HG03457 (cell line): ENCODE data around the gene RBM7.

Source experiments
- ATAC-seq: cut with Tn5 transposase; IDR thresholded peaks from one replicate; pipeline ENCODE4 v1.9.1; 2021; ENCODE audit warnings: moderate number of reproducible peaks; ENCODE audit not compliant: unreplicated experiment

The RBM7 gene

DNA sequence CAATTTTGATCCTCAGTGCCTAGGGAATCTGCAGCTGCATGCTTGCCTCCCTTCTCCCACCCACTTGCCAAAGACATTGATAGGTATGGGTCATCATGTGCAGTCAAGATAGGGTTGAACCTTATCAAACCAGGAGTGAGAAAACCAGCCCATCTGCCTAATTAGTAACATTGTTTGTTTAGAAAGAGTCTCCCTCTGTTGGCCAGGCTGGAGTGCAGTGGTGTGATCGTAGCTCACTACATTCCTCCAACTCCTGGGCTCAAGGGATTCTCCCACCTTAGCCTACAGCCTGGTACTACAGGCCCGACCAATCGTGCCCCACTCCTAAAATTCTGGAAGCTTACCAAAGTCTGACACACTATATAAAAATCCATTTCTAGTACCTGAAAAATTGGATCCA lies 4.7 kb upstream of the RBM7 start:
- ATAC-seq = no peak

DNA sequence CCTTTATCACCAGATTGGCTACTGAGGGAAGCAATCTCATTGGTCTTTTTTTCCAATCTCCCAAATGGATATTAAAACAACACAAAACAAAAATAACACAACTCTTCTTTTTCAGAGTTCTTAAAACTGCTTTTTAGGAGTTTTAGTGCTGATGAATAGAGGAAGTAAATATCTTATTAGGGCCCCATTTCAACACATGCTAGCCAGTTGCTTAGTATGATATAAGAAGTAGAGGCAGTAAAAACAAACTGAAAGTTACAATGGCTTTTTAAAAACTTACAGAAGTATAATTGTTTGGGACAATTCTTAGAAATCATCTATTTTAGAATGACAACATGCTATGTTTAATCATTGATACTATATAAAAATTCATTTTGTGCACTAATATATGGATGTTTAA lies 3.5 kb upstream of the RBM7 start:
- no peak for ATAC-seq

DNA sequence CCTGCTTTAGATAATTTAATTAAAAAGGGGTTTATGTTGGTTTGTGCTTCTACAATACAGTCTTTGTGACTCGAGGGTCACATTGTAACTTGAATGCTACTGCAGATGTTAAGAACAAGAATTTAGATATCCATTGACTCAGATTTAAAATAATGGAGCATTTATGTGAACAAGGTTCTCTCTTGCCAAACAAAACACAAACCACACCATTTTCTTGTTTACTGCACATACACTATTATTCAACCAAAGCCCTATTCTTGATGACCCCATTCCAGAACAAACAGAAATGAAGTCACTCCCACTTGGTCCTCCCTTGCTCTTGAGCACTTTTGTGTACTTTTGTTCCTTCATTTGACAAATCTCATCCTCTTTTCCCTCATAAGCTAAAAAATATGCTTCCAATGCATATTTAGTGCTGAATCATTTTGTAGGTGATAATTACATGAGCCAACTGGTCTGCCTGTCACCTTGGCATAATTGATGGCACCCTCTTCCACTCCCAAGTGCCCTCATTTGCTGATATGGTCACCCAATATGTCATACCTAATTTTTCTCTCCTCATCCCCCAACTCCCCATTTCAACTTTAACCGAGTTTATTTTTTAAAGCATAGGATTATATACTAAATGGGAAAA lies 3.0 kb upstream of the RBM7 start:
- no peak for ATAC-seq

DNA sequence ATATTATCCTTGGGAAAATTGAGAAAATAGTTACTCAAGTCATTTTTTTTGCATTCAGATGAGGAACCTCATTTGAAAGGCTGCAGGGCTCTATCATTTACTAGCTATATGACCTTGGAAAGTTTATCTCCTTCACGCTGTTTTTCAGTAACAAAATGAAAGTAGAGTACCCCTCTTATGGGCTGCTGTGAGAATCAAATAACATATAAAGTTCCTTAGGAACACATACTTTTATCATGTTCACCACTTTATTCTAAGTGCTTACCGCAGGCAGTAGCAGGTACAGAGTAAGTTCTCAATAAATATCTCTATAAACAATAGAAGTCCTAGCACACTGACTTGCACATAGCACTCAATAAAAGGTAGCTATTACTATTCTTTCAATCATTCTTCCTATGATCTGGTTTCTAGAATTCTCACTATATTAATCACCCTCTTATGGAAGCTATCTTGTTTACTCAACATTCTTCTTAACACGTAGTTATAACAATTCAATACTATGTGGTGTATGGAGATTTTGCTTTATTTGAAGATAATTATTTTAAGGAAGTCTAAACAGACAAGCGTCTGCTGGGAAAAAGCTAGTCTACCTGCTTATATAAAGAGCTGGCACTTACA lies 2.1 kb upstream of the RBM7 start:
- no peak for ATAC-seq

DNA sequence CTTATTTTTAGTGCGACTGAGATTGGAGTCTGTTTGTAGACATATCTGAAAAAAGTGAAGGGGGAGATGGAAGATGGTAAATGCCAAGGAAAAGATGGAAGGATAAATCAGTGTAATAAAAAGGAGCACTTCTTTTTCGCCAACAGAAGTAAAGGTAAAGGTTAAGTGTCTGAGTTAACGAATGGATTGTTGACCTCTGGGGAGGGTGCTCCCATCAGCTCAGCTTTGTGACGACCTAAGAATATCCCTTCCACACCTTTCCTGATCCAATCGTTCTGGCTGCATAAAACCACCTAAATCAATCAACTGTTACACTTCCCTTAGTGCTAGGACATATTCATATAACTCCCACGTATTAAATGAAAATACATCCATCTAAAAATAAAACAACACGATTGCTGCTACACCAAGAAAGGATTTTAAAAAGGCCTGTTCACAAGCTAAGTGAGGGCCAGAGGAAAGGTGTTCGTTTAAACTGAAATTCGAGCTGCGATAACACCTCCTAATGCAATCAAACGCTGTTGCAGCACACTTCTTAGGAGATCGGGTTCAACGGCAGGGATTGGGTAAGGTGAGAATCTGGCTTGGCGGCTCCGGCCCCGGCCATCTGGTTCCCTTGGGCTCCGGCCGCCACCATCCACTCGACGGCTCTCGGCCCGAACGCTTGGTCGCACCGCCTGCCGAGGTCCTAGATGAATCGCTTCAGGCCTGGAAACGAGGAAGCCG lies 813 bp upstream of the RBM7 start:
- no peak for ATAC-seq

DNA sequence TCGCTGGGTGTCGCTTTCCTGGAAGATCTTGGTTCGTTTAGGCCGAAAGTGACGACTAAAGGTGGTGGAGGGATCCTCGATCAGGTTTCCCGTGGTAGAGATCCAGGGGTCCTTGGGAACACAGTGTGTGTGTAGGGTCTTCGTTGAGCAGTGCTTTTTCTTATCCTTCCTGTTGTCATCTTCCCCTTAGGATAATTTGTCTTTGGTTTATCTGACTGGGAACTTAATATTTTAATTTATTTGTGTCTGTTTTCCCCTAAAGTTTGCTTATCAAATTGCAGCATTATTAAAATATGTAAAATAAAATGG lies 403 bp downstream of the RBM7 start:
- ATAC-seq = no peak

DNA sequence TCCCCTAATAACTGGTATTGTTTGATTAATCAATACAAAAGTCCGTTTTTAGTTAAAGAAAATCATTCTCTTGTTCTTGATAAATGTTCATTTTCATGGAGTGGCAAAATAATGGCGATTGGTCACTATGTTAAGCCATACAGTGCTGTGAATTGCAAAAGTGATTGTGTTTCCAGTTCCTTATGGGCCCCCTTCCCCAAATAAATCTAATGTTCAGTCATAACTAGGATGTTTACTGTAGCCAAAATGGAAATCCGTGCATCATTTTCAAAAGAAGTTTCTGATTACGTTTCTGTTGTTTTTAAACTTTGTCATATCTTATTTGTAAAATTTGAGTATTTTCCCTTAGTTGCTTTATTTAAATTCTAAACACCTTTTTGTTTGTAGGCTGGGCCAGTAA lies 845 bp downstream of the RBM7 start:
- ATAC-seq = no peak

DNA sequence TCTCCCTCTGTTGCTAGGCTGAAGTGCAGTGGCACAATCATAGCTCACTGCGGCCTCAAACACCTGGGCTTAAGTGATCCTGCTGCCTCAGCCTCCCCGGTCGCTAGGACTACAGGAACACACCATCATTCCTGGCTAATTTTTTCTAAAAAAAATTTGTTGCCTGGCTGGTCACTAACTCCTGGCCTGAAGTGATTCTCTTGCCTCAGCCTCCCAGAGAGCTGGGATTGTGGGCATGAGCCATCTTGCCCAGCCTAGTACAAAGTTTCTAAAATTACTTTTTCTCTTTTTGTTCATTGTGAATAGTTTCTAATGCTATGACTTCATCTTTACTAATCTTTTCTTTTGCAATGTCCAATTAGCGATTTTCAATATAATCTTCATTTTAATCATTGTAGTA lies 12.5 kb downstream of the RBM7 start:
- no peak for ATAC-seq

DNA sequence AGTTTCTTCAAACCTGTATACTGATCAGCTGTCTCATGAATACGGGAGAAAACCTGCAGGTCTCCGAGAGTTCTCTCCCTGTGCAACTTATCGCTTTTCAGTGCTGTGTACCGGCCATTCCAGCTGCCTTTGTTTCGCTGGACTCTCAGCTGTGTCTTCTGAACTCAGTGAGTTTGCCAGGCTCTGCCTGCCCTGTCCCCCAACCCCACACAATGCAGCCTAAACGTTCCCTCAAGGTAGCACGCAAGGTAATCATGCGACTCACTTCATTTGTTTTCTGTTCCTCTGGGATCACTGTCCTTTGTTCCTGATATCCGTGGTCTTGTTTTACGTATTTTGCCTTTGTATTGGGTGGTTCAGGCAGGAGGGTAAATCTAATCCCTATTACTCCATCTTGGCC lies 13.5 kb downstream of the RBM7 start:
- no peak for ATAC-seq

DNA sequence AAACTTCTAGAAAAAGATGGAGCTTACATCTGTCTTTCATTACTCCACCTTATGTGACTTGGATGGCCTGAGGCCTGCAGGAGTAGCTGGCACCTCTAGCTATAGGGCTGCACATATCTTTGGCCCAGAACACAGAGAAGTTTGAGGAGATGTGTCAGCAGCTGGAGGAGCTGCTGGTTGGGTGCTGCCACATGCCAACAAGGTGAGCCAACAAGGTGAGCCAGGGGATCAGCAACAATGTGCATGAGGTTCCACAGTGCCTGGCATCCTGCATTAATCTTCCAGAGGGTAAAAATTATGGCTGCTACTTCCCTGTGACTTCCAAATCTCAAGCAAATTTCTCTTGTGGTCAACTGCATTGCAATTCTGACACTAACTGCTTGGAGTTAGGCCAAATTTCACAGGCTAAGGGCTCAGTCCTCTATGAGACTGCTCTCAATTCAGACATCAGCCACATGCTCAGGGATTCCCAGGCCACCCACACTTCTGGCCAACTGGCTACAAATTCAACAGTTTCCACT lies 16.0 kb downstream of the RBM7 start:
- no peak for ATAC-seq

DNA sequence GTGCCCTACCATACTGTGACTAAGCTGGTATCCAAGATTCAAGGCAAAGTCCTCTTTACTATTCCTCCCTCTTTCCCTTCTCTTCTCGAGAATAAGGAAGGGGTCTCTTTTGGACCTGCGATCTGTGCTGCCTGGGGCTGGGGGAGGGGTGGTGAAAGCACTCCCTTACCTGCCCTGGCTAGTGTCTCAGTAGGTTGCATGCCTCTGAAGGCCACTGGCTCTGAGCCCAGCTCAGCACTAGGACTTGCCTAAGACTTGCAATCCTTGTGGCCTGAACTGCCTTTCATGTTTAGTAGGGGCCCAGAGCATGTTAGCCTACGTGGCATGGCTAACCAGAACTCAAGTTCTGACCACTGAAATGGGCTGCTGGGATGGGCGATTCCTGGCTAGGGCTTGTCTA lies 25.8 kb downstream of the RBM7 start:
- no peak for ATAC-seq

DNA sequence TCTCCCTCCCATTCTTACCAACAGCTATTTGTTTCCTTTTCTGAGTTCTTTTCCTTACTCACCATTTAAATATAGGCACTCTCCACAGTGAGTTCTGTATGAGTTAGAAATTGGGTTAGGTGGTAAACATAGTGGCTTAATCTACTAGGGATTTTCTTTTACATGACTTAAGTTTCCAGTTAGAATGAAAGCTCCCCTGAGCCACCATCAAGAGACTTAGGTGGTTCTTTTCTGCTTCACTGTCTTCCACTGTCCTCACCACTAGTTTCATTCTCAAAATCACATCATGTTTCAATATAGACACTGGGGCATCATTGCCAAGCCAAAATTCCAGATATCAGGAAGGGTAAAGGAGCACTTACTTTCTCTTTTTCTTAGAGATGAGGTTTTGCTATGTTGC lies 29.8 kb downstream of the RBM7 start:
- ATAC-seq = no peak

DNA sequence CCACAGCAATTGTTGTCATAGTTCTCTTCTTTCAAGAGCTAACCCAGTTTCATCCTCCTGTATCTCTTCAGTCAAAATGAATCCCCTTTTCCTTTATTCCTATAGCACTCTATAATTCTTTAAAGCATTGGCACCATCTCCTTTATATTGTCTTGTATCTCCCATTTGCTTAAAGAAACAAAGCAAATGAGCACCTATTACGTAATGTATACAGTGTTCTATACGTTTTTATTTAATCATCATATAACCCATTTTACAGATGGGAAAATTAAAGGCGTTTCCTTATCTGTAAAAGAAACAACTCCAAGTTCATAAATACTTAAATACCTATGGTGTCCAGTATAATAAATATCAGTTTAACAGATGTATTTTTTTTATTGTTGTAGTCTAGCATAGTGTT lies 32.4 kb downstream of the RBM7 start:
- ATAC-seq = no peak

DNA sequence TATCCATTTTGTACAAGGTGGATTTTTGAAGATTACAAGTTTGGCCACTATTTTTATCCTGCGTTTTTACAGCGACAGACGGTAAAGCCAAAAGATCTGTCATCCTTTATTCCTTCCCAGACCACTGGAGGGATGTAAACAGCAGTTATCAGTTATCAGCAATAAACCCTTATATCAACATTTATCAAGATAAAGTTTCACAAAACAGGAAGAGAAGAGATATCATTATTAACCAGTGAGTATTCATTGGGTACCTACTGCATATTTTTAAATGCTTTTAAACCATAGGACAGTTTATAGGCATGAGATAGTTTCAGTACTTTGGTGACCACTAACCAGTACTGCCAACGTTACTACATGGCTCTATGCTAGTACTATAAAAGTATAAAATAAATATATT lies 32.9 kb downstream of the RBM7 start:
- ATAC-seq = no peak

DNA sequence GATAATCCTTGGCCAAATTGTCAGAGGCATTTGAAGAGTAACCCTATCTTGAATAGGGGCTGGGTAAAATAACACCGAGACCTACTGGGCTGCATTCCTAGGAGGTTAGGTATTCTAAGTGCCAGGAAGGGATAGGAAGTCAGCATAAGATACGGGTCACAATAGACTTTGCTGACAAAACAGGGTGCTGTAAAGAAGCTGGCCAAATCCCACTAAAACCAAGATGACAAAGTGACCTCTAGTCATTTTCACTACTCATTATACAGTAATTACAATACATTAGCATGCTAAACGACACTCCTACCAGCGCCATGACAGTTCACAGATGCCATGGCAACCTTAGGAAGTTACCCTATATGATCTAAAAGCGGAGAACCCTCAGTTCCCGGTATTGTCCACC lies 37.8 kb downstream of the RBM7 start:
- ATAC-seq = no peak

DNA sequence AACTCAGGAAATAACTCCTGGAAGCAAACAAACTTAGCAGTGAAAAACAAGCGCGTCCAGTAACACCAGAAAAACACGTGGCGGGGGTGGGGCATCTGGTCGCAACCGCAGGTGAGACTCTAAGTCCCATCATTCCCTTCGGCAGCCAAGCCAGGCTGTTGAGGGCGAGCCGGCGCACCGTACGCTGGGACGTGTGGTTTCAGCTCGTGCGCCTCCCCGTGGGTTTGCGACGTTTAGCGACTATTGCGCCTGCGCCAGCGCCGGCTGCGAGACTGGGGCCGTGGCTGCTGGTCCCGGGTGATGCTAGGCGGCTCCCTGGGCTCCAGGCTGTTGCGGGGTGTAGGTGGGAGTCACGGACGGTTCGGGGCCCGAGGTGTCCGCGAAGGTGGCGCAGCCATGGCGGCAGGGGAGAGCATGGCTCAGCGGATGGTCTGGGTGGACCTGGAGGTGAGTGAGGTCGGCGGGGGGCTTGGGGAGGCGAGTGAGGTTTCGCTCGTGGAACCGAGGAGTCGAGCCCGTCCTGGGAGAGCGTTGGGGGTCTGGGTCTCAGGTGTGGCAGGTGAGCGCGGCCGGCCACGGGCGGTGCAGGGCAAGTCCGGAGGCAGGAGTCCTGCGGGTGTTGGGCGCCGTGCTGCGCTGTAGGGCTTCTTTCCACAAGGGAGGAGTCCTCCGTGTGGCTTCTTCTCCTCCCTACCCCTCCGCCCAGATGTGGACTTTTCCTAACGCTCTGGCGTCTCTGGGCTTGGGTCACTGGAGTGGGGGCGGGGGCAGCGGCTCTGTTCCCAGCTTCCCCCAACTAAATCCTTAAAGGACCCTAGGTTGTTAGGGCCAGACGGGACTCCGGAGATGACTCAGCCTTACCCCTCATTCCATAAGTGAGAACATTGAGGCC lies 39.0 kb downstream of the RBM7 start, which contains the start of gene REXO2:
Gene REXO2, plus strand, starts transcription at position 239 of the 892 bp plus-strand sequence. Its CDS starts 62 bp downstream, at position 301.
- ATAC-seq = peak; percentile 99

DNA sequence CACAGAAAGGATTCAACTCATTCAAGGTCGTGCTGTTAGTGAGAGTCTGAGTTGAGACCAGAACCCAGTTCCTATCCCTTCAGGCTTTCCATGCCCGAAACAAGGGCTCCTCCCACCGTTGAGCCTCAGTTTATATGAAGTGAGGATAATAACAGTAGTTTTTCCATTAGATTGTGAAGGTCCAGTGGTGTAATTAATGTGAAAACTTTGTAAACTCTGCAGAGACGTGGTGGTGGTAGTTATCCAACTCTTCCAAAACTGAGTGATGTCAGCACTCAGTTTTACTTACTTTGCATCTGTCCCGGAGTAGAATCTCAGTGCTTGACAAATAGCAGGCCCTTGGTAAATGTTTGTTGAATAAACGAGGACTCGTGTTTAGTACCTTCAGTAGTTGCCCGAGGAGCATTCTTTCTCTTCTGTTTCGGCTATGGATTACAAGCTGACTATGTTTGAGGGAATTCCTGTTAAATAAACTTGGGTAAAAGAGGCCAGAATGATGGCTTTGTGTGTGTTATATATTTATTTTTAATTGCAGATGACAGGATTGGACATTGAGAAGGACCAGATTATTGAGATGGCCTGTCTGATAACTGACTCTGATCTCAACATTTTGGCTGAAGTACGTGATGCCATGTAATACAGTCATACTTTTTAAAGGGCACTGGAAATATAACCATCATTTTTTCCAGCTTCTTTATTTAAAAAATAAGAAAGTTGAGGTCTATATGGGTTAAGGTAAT lies 39.8 kb downstream of the RBM7 start:
- no peak for ATAC-seq

DNA sequence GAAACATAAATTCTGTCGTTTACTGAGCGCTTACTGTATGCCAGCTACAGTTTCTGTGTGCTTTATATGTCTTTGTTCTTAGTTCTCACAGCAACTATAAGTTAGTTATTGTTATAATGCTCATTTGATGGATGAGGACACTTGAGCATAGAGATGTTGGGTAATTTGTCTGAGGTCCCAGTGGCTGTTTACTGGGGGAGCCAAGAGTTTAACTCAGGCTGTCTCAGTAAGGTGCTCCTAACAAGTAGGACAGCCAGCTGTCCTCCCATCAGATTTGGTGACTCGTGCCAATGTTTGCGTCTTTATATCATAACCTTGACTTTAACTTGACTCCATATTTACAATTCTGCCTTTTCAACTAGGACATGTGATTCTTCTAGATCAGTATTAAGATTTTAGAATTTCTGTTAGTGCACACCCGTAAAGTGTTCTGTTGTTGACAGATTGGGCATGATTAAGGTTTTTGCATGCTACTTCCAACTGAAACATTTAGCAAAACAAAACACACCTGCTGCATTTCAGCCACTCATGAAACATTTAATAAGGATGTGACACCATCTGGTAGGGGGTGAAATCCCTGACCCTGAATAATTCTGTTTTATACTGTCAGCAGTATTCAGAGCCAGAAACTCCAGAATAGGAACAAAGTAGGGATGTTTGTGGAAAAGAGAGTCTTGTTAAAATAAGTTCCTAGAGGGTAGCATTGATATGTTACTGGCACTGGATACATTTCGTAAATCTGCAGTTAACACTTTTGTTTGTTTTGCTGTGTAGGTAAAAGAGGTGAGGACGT lies 40.7 kb downstream of the RBM7 start:
- no peak for ATAC-seq

DNA sequence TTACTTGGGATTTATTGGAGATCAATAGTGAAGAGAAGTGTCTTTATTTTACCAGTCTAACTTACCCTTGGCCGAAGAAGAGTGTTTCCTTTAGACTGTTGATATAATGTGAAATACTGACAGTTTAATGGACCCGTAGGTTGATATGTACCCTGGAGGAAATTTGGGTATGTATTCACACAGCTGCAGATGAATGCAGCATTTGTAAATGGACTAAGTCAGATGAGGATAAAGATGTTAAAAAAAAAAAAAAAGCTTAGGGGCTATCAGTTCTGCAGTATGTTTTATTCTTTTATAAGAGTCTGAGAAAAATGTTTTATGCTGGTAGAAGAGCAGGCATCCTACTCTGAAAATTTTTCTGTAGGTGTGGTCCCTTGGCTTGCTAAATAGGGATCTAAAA lies 41.5 kb downstream of the RBM7 start:
- ATAC-seq = no peak

DNA sequence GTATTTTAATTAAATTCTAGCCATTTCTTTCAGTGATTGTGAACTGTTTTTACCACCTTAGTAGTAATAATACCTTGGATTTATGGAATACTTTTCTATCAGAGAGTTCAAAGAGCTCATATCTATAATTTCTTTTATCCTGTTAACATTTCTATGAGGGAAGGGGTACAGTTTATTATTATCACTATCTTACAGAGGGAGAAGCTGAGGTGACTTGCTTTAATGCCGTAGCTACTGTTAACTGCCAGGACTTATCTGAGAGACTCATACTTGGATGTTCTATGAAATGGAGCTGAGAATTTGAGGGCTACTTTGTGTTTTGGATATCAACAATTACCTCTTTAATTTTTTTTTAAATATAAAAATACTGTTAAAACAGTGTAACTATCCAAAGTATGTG lies 42.1 kb downstream of the RBM7 start:
- ATAC-seq = no peak
